GM12864 (cell line): ENCODE measurements around the gene VGLL2.

Experiments
- DNase-seq: peaks from one replicate; pipeline ENCODE4 v3.0.0-alpha.2; 2011; ENCODE audit warnings: low read depth
- H3K4me3 ChIP-seq: 2 replicates; pipeline ENCODE4 v1.5.1; 2011; ENCODE audit warnings: mild to moderate bottlenecking, low read depth, low read length, control low read depth
- TF ChIP-seq, protein P1 (sequence below): IDR thresholded peaks from 2 replicates; pipeline ENCODE4 v1.5.1; 2011; ENCODE audit warnings: low read depth, mild to moderate bottlenecking, moderate library complexity, low read length, control low read depth, inconsistent platforms; ENCODE audit errors: missing control alignments

VGLL2 gene

DNA sequence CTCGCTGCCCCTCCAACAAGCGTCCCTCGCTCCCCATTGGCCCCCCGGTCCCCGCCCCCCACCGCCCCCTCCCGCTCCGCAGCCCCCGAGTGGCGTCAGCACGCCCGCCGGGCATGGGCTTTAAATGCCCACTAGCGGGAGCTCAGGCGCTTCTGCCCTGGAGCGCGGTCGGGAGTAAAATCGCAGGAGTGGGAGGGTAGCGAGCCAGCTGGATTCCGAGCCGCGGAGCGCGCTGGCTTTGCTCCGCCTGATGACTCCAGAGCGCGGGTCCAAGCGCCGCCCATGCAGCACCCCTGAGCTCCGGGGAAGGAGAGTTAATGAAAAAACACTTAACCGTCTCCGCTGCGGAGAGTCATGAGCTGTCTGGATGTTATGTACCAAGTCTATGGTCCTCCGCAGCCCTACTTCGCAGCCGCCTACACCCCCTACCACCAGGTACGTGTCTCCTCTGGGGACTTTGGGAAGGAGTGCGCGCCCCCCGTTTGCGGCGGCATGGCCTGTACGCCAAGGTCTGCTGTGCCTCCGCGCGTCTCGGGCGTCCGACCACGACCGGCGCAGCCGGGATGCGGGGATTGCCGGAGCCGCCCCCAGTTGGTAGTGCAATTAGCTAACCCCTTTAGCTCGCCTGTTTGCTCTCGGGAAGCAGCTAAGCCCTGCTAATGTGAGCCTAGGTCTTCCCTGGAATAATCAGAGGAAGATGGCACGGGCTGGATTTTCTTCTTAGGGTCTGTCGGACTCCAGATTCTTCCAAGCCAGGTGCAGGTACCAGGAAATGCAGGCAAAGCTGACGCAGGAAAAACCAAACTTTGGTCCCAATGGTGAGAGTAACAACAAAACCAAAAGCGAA lies at the start of gene VGLL2:
Gene VGLL2, plus strand, starts transcription at position 149 of the 847 bp plus-strand sequence. Its CDS starts 206 bp downstream, at position 355.
- TF ChIP-seq, protein P1, sequence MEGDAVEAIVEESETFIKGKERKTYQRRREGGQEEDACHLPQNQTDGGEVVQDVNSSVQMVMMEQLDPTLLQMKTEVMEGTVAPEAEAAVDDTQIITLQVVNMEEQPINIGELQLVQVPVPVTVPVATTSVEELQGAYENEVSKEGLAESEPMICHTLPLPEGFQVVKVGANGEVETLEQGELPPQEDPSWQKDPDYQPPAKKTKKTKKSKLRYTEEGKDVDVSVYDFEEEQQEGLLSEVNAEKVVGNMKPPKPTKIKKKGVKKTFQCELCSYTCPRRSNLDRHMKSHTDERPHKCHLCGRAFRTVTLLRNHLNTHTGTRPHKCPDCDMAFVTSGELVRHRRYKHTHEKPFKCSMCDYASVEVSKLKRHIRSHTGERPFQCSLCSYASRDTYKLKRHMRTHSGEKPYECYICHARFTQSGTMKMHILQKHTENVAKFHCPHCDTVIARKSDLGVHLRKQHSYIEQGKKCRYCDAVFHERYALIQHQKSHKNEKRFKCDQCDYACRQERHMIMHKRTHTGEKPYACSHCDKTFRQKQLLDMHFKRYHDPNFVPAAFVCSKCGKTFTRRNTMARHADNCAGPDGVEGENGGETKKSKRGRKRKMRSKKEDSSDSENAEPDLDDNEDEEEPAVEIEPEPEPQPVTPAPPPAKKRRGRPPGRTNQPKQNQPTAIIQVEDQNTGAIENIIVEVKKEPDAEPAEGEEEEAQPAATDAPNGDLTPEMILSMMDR, result no peak
- H3K4me3 ChIP-seq, result peak within 1 kb of the TSS; percentile 25
- no peak for DNase-seq

- no peak for DNase-seq
- no peak overlapping the region for H3K4me3 ChIP-seq
- TF ChIP-seq, protein P1, result no peak
Observed at GRCh38 chr6:117222861-117223260, 42.5 kb upstream of the VGLL2 start.

DNA sequence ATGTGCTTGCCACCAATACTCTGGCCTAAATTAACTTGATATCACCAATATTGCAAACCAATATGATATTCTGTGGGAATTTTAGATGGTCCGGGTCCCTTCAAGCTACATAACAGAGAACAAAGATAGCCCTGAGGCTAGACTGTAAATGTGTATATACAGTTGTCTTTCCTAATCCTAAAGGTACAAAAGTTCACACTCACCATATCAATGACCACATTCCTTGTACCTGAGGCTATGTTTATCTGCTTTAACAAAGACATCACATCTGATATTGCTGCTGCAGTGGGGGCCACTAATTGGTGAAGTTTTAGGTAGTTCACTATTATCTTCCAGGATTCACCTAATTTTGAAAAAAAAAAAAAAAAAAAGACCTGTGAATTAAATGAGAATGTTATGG lies 38.6 kb upstream of the VGLL2 start:
- H3K4me3 ChIP-seq, result no peak overlapping the region
- no peak for DNase-seq
- TF ChIP-seq, protein P1, result no peak

- no peak for DNase-seq
- TF ChIP-seq, protein P1, result no peak
- no peak overlapping the region for H3K4me3 ChIP-seq
Observed at GRCh38 chr6:117227245-117227962, 38.0 kb upstream of the VGLL2 start.

GRCh38 chr6:117228202-117228601 lies 37.2 kb upstream of the VGLL2 start:
- no peak overlapping the region for H3K4me3 ChIP-seq
- no peak for DNase-seq
- TF ChIP-seq, protein P1, result no peak

DNA sequence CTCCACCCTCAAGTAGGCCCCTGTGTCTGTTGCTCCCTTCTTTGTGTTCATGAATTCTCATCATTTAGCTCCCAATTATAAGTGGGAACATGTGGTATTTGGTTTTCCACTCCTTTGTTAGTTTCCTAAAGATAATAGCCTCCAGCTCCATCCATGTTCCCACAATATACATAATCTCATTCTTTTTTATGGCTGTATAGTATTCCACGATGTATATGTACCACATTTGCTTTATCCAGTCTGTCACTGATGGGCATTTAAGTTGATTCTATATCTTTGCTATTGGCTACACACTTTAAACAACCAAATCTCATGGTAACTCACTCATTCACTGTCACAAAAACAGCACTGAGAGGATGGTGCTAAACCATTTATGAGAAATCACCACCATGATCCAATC lies 35.5 kb upstream of the VGLL2 start:
- TF ChIP-seq, protein P1, result no peak
- no peak overlapping the region for H3K4me3 ChIP-seq
- no peak for DNase-seq
